ENCODE results near the gene RAC3. TPM values are rescaled to one million over a fixed set of nuclear protein-coding genes. Genes with fewer than 3 reads are reported as not detected.

The RAC3 gene
- total RNA-seq: 1 to 10 TPM; 3.4 to 9.0 (median 5.4) TPM
- long read RNA-seq: 0 reads

- peak within 1 kb of the TSS; percentile 44 to 60 (median 46) for H3K4me3 ChIP-seq
- intact Hi-C loops (cut with DNase I): loop anchor here (2.0 to 10.0 kb wide), 4 partner anchors 53 to 126 kb away; partner anchors contain the start of gene FASN (in 1 of the 2)
- ATAC-seq (peak in 2 of 4 donors; percentile 0), DNase-seq (no peak)
- no peaks in the 10 kb centered on the region for H3K27me3 ChIP-seq
- TF ChIP-seq CTCF (IDR thresholded peaks at IDR 0.05) (no peak), POLR2A (IDR thresholded peaks at IDR 0.05) (no peak)
- H3K27ac ChIP-seq: peak within 1 kb of the TSS; percentile 16 to 65 (median 49)
- H3K9me3 ChIP-seq: no peaks in the 10 kb centered on the region
- peaks cover 0 to 33% (median 13%) of the 10 kb centered on the region in 4 donors for H3K4me1 ChIP-seq
- WGBS (ENCODE audit: insufficient coverage, low coverage, low lambda C conversion rate, missing lambda C conversion rate): 0% methylated on average over 9 of the region's 96 CpGs
- H3K36me3 ChIP-seq: peaks cover 0 to 12% (median 0%) of the 10 kb centered on the region in 4 donors
Measured at GRCh38 chr17:82031303-82031884, at the start of gene RAC3. TSS of gene RAC3 (plus strand) at chr17:82031678. CDS start at chr17:82031762, 84 bp downstream.

- DNase-seq (no peak), ATAC-seq (no peak)
- TF ChIP-seq POLR2A (IDR thresholded peaks at IDR 0.05): no peak
- no peaks in the 10 kb centered on the region for H3K27me3 ChIP-seq
- peaks cover 0 to 30% (median 12%) of the 10 kb centered on the region in 4 donors for H3K36me3 ChIP-seq
- no peak overlapping the region for H3K27ac ChIP-seq
- intact Hi-C loops (cut with DNase I): no loop called here
- 95% methylated on average over 7 of the region's 35 CpGs for WGBS (ENCODE audit: insufficient coverage, low coverage, low lambda C conversion rate, missing lambda C conversion rate)
- peaks cover 0 to 21% (median 6%) of the 10 kb centered on the region in 4 donors for H3K4me1 ChIP-seq
- no peak overlapping the region for H3K4me3 ChIP-seq
- H3K9me3 ChIP-seq: no peaks in the 10 kb centered on the region
Measured at GRCh38 chr17:81983011-81983638, 48.4 kb upstream of the RAC3 start.

- WGBS (ENCODE audit: insufficient coverage, low coverage, low lambda C conversion rate, missing lambda C conversion rate): 85% methylated on average over 15 of the region's 26 CpGs
- no peak for ATAC-seq
- peaks cover 0 to 30% (median 12%) of the 10 kb centered on the region in 4 donors for H3K36me3 ChIP-seq
Measured at GRCh38 chr17:81983639-81984373, 47.7 kb upstream of the RAC3 start.

GRCh38 chr17:81984773-81985410, 46.6 kb upstream of the RAC3 start:
- ATAC-seq: no peak
- TF ChIP-seq POLR2A (IDR thresholded peaks at IDR 0.05) (no peak), CTCF (IDR thresholded peaks at IDR 0.05) (no peak)
- H3K4me1 ChIP-seq: peaks cover 0 to 6% (median 0%) of the 10 kb centered on the region in 4 donors

More at GRCh38 chr17:81983639-81984373, 47.7 kb upstream of the RAC3 start:
- no peak for DNase-seq
- TF ChIP-seq POLR2A (IDR thresholded peaks at IDR 0.05): no peak
- TF ChIP-seq CTCF (IDR thresholded peaks at IDR 0.05): no peak
- H3K9me3 ChIP-seq: no peaks in the 10 kb centered on the region
- H3K27me3 ChIP-seq: no peaks in the 10 kb centered on the region
- H3K27ac ChIP-seq: no peak overlapping the region
- H3K4me3 ChIP-seq: no peak overlapping the region
- intact Hi-C loops (cut with DNase I): no loop called here
- H3K4me1 ChIP-seq: peaks cover 0 to 16% (median 4%) of the 10 kb centered on the region in 4 donors

More at GRCh38 chr17:81984773-81985410, 46.6 kb upstream of the RAC3 start:
- Histone ChIP-seq H3K9me3 (no peaks in the 10 kb centered on the region), H3K27me3 (no peaks in the 10 kb centered on the region), H3K36me3 (peaks cover 0 to 30% (median 11%) of the 10 kb centered on the region in 4 donors), H3K27ac (no peak overlapping the region), H3K4me3 (no peak overlapping the region)
- intact Hi-C loops (cut with DNase I): no loop called here
- DNase-seq: no peak
- WGBS (ENCODE audit: insufficient coverage, low coverage, low lambda C conversion rate, missing lambda C conversion rate): 95% methylated on average over 12 of the region's 21 CpGs

Data from right lobe of liver (tissue), 6 donors.